HepG2 (cell line): Measurements from ENCODE around the gene WIPF2. TPM values are rescaled to one million over a fixed set of nuclear protein-coding genes. Genes with fewer than 3 reads are reported as not detected.
A peak's percentile ranks its signal among the peaks of the same experiment; 100 is the strongest.

ENCODE experiments used
- ATAC-seq: fragments of 200-7000 bp; cut with Tn5 transposase; 3 replicates; pipeline ENCODE4 v1.9.1; 2020; ENCODE audit warnings: mild to moderate bottlenecking, moderate library complexity
- BruUV-seq: library from RNA; stranded (reverse); fragments of 400-500 nt; replicated peaks from 2 replicates; lab custom pipeline; 2021; lab: Mats Ljungman, UMichigan
- CTCF ChIA-PET: fragments of 300-600 bp; formaldehyde crosslinking; extraction: SDS; loops from one replicate; lab custom pipeline; 2021; ENCODE audit warnings: low total read pairs, inconsistent platforms, low intra/inter-chr PET ratio; lab: Yijun Ruan, JAX
- POLR2A ChIA-PET: fragments of 350-600 bp; sonication (Branson Sonifier 250); formaldehyde crosslinking; loops from one replicate; lab custom pipeline; 2020; ENCODE audit warnings: antibody characterized with exemption, inconsistent platforms; lab: Yijun Ruan, JAX
- DNase-seq: peaks from one replicate; pipeline ENCODE4 v3.0.0-alpha.2; 2015; ENCODE audit warnings: low spot score
- FAIRE-seq: peaks from 3 replicates; lab custom pipeline; 2011; peaks lifted over from hg19 to GRCh38; lab: Jason Lieb, UNC
- H2AFZ ChIP-seq: one replicate; pipeline ENCODE4 v1.6.1; 2011; ENCODE audit warnings: low read length, inconsistent platforms
- H3K27ac ChIP-seq: fragments of 300-600 bp; 3 replicates; pipeline ENCODE4 v1.8.0; 2011; ENCODE audit warnings: mixed run types, mild to moderate bottlenecking, mixed read lengths, low read length, inconsistent platforms; ENCODE audit not compliant: insufficient read depth; ENCODE audit errors: extremely low read length
- H3K27me3 ChIP-seq, 2 experiments: fragments of 200-600 bp in 1 of 2; 2 replicates in 1 of 2; 3 replicates in 1 of 2; pipeline versions ENCODE4 v1.6.0 to v1.8.0; 2011; ENCODE audit warnings: low read length in 2 of 2, mild to moderate bottlenecking in 2 of 2, moderate library complexity in 2 of 2, inconsistent platforms in 1 of 2; ENCODE audit not compliant: insufficient read depth in 2 of 2, control insufficient read depth in 1 of 2
- H3K36me3 ChIP-seq, 2 experiments: fragments of 200-600 bp in 1 of 2; replicated peaks in 1 of 2; 2 replicates in 1 of 2; 3 replicates in 1 of 2; pipeline versions ENCODE4 v1.5.1 to v1.8.0; 2011; ENCODE audit warnings: low read length in 2 of 2, inconsistent platforms in 1 of 2; ENCODE audit not compliant: insufficient read depth in 2 of 2, control insufficient read depth in 1 of 2
- H3K4me1 ChIP-seq: 2 replicates; pipeline ENCODE4 v1.5.1; 2012; ENCODE audit warnings: low read length, inconsistent platforms; ENCODE audit not compliant: insufficient read depth
- H3K4me2 ChIP-seq: 2 replicates; pipeline ENCODE4 v1.6.0; 2011; ENCODE audit warnings: low read depth, low read length, inconsistent platforms
- H3K4me3 ChIP-seq, 3 experiments: fragments of 200-600 bp in 1 of 3; sonication (generic), shearing (Covaris generic) in 1 of 3; replicated peaks in 1 of 3; 2 replicates each; pipeline ENCODE4 v1.5.1; 2011 to 2016; ENCODE audit warnings: low read length in 3 of 3, inconsistent platforms in 2 of 3, low read depth in 2 of 3, mild to moderate bottlenecking in 2 of 3, control low read depth in 1 of 3, mixed read lengths in 1 of 3; ENCODE audit not compliant: insufficient read depth in 1 of 3
- H3K79me2 ChIP-seq: one replicate; pipeline ENCODE4 v1.6.1; 2011; ENCODE audit warnings: low read length, inconsistent platforms; ENCODE audit not compliant: insufficient read depth
- H3K9ac ChIP-seq: 2 replicates; pipeline ENCODE4 v1.6.0; 2011; ENCODE audit warnings: mild to moderate bottlenecking, low read depth, low read length, inconsistent platforms; ENCODE audit not compliant: insufficient read depth
- H3K9me3 ChIP-seq: 2 replicates; pipeline ENCODE4 v1.5.1; 2012; ENCODE audit warnings: mild to moderate bottlenecking, low read length
- H4K20me1 ChIP-seq: 2 replicates; pipeline ENCODE4 v1.6.0; 2011; ENCODE audit warnings: inconsistent platforms, mild to moderate bottlenecking, low read length, moderate library complexity; ENCODE audit not compliant: insufficient read depth
- ASH2L ChIP-seq: fragments of 300-600, 200-600 bp; sonication (generic); IDR thresholded peaks from 2 replicates; pipeline ENCODE4 v1.7.0; 2017; ENCODE audit warnings: low read depth, mild to moderate bottlenecking, moderate library complexity, mixed read lengths, low read length; ENCODE audit not compliant: insufficient read length
- CREB1 ChIP-seq, 2 experiments: fragments of 450-650 bp in 1 of 2; IDR thresholded peaks; 2 replicates each; pipeline ENCODE4 v1.6.1; 2016 to 2017; ENCODE audit warnings: control low read depth in 1 of 2, mild to moderate bottlenecking in 1 of 2, missing compliant biosample characterization in 1 of 2, missing genetic modification characterization in 1 of 2
- E2F1 ChIP-seq: sonication (generic); formaldehyde crosslinking; IDR thresholded peaks from 2 replicates; pipeline ENCODE4 v1.5.0; 2020; ENCODE audit warnings: missing genetic modification reagents
- FOXM1 ChIP-seq: sonication (generic); formaldehyde crosslinking; IDR thresholded peaks from 2 replicates; pipeline ENCODE4 v1.5.0; 2020; ENCODE audit warnings: missing genetic modification reagents
- NONO ChIP-seq, 2 experiments: fragments of 450-650 bp in 1 of 2; sonication (generic) in 1 of 2; formaldehyde crosslinking in 1 of 2; IDR thresholded peaks in 1 of 2; conservative IDR thresholded peaks in 1 of 2; 2 replicates each; pipeline versions ENCODE4 v1.6.1 to v1.8.0; 2017 to 2022; ENCODE audit warnings: mild to moderate bottlenecking in 1 of 2, missing genetic modification reagents in 1 of 2, moderate library complexity in 1 of 2
- POLR2AphosphoS5 ChIP-seq: IDR thresholded peaks from 2 replicates; pipeline ENCODE4 v1.6.1; 2012; ENCODE audit warnings: low read depth, low read length
- POLR2G ChIP-seq: fragments of 200-400 bp; formaldehyde crosslinking; IDR thresholded peaks from 2 replicates; pipeline ENCODE4 v1.6.1; 2018; ENCODE audit warnings: mild to moderate bottlenecking, low read depth, low read length, moderate library complexity
- TFAP4 ChIP-seq: sonication (generic); IDR thresholded peaks from 2 replicates; pipeline ENCODE4 v1.6.1; 2016; ENCODE audit warnings: low read depth, borderline replicate concordance
- TGIF2 ChIP-seq: IDR thresholded peaks from 2 replicates; pipeline ENCODE4 v1.6.1; 2016; ENCODE audit warnings: control low read depth, missing compliant biosample characterization
- THRA ChIP-seq: sonication (generic); formaldehyde crosslinking; IDR thresholded peaks from 2 replicates; pipeline ENCODE4 v1.4.0; 2020; ENCODE audit warnings: missing genetic modification reagents, borderline replicate concordance
- ZBTB39 ChIP-seq: sonication (generic); formaldehyde crosslinking; IDR thresholded peaks from 2 replicates; pipeline ENCODE4 v1.5.0; 2020; ENCODE audit warnings: missing genetic modification reagents
- ZEB1 ChIP-seq: IDR thresholded peaks from 2 replicates; pipeline ENCODE4 v1.6.1; 2012; ENCODE audit warnings: mild to moderate bottlenecking, low read depth, inconsistent platforms; ENCODE audit not compliant: insufficient replicate concordance
- ZNF614 ChIP-seq: IDR thresholded peaks from 2 replicates; pipeline ENCODE4 v1.6.1; 2018; ENCODE audit warnings: missing biosample characterization, missing genetic modification reagents, inconsistent platforms, borderline replicate concordance
- ZNF775 ChIP-seq: sonication (generic); formaldehyde crosslinking; IDR thresholded peaks from 2 replicates; pipeline ENCODE4 v1.4.0; 2020; ENCODE audit warnings: missing genetic modification reagents, mild to moderate bottlenecking, moderate library complexity, borderline replicate concordance
- WGBS: methylation state at CpG from one replicate; pipeline ENCODE4 v1.1.6; 2017; ENCODE audit warnings: low lambda C conversion rate; 5-methylcytosine and 5-hydroxymethylcytosine counted together
- in situ Hi-C: cut with HindIII; loops from 2 replicates; pipeline ENCODE4 v1.10.0; 2017; ENCODE audit warnings: low pct_unique_long_range_greater_than_20kb; ENCODE audit not compliant: extremely low pct_ligation_motif_present
- intact Hi-C: fragments of 100-400 bp; cut with micrococcal nuclease; formaldehyde crosslinking; loops from one replicate; pipeline ENCODE4 v1.10.0; 2022; ENCODE audit not compliant: unreplicated experiment
- polyA plus RNA-seq, 8 experiments: library from polyadenylated mRNA; depleted of rRNA in 3 of 8; stranded (reverse) in 7 of 8; unstranded in 1 of 8; fragments of >200 nt; fragmentation: Illumina TruSeq in 4 of 8; extraction: Trizol in 4 of 8; gene quantifications; 2 replicates each; pipeline versions ENCODE4 v1.2.1 to v1.2.3, GENCODE V29; 2011 to 2016; ENCODE audit warnings: low read depth in 4 of 8, missing spikeins in 1 of 8, mixed read lengths in 1 of 8; ENCODE audit not compliant: insufficient read depth in 1 of 8
- total RNA-seq, 5 experiments: library from RNA; depleted of rRNA; stranded (reverse); fragments of >200 nt; fragmentation: Illumina TruSeq; extraction: Trizol; gene quantifications; 2 replicates each; pipeline ENCODE4 v1.2.3, GENCODE V29; 2016; ENCODE audit warnings: low read depth in 1 of 5

The WIPF2 gene
- total and polyA plus RNA-seq, 2 of the 13 experiments (the other 11 are each of a cell fraction or from before 2014, with no cell fraction given) = 7.2 to 10.8 TPM

- in situ Hi-C loops (no loop called here), intact Hi-C loops (no loop called here)
- BruUV-seq = no TSS peak
- no peak overlapping the region for H3K4me3 ChIP-seq
- no peak overlapping the region for H2AFZ ChIP-seq
- ChIA-PET POLR2A (interaction anchor here (1.2 to 4.1 kb wide), 7 partner anchors 10 to 55 kb away, joined by 3 to 35 read pairs (median 5); no protein-coding TSS in a partner anchor), CTCF (interaction anchor here (8.6 kb wide), 1 partner anchor 47 kb away, joined by 157 read pairs; no protein-coding TSS in a partner anchor)
- H3K27me3 ChIP-seq = no peaks in the 10 kb centered on the region; a peak in 1 of 5 replicates
- FAIRE-seq = no peak
- no peak overlapping the region for H3K27ac ChIP-seq
- H3K9me3 ChIP-seq = no peaks in the 10 kb centered on the region
- WGBS = 14% methylated on average over 3 of the region's 3 CpGs
- H3K4me2 ChIP-seq = peak overlapping the region; percentile 28
- peaks cover 63% of the 10 kb centered on the region for H3K4me1 ChIP-seq
- H3K36me3 ChIP-seq = peaks cover 0 to 8% of the 10 kb centered on the region in 2 experiments; a peak in 4 of 5 replicates
- ATAC-seq = no peak
- no peaks in the 10 kb centered on the region for H4K20me1 ChIP-seq
- H3K9ac ChIP-seq = no peak overlapping the region
- no peaks in the 10 kb centered on the region for H3K79me2 ChIP-seq
- no peak for DNase-seq
- no peak for TF ChIP-seq NONO (IDR thresholded peaks at IDR 0.05)
- TF ChIP-seq NONO (CRISPR knock-in tag; conservative IDR thresholded peaks at IDR 0.05) = 0 out of 2 replicates have a peak, but pooled peaks have one; percentile 38
- TF ChIP-seq FOXM1 (CRISPR knock-in tag) = no peak
- TF ChIP-seq TGIF2 (CRISPR knock-in tag) = no peak
- TF ChIP-seq THRA (CRISPR knock-in tag) = 0 out of 2 replicates have a peak, but pooled peaks have one; percentile 25
- peak; percentile 50; the same call in 1 of the 2 replicates for TF ChIP-seq TFAP4
- 0 out of 2 replicates have a peak, but pooled peaks have one; percentile 39 for TF ChIP-seq POLR2G
- no peak for TF ChIP-seq ZBTB39
- TF ChIP-seq ASH2L = peak; percentile 8
- no peak for TF ChIP-seq E2F1 (CRISPR knock-in tag)
- 0 out of 2 replicates have a peak, but pooled peaks have one; percentile 8 for TF ChIP-seq ZNF614 (CRISPR knock-in tag)
- peak; percentile 67; the same call in 1 of the 2 replicates for TF ChIP-seq ZNF775
- TF ChIP-seq POLR2AphosphoS5 = 0 out of 2 replicates have a peak, but pooled peaks have one; percentile 16
- no peak for TF ChIP-seq CREB1 (IDR thresholded peaks at IDR 0.05)
- TF ChIP-seq CREB1 (CRISPR knock-in tag; IDR thresholded peaks at IDR 0.05) = 0 out of 2 replicates have a peak, but pooled peaks have one; percentile 6
- TF ChIP-seq ZEB1 = no peak
These were observed 88.7 kb downstream of the WIPF2 start for GRCh38 chr17:40307740-40308239.
